DOHH2 (cell line): ENCODE measurements around the gene CFAP221.

Experiments used
- H3F3A ChIP-seq: fragments of 200-600 bp; sonication (generic), shearing (Covaris generic); 2 replicates; pipeline ENCODE4 v1.6.0; 2016; ENCODE audit warnings: antibody characterized with exemption, mild to moderate bottlenecking; ENCODE audit not compliant: control insufficient read depth, insufficient read depth
- H3K27ac ChIP-seq: fragments of 200-600 bp; sonication (generic); 2 replicates; pipeline ENCODE4 v1.5.1; 2014; ENCODE audit warnings: low read depth, mild to moderate bottlenecking, low read length, moderate library complexity
- H3K27me3 ChIP-seq: fragments of 200-600 bp; sonication (generic); 2 replicates; pipeline ENCODE4 v1.6.1; 2014; ENCODE audit warnings: mild to moderate bottlenecking, low read length, mixed read lengths; ENCODE audit not compliant: control insufficient read depth
- H3K36me3 ChIP-seq: fragments of 200-600 bp; sonication (generic); 2 replicates; pipeline ENCODE4 v1.6.1; 2014; ENCODE audit warnings: mild to moderate bottlenecking, low read length, moderate library complexity, mixed read lengths; ENCODE audit not compliant: control insufficient read depth
- H3K4me1 ChIP-seq: fragments of 200-600 bp; sonication (generic); 2 replicates; pipeline ENCODE4 v1.6.1; 2014; ENCODE audit warnings: mild to moderate bottlenecking, low read length, mixed read lengths; ENCODE audit not compliant: control insufficient read depth
- H3K4me2 ChIP-seq: fragments of 200-600 bp; sonication (generic); 2 replicates; pipeline ENCODE4 v1.6.0; 2014; ENCODE audit warnings: mild to moderate bottlenecking, low read length, moderate library complexity
- H3K4me3 ChIP-seq: fragments of 200-600 bp; sonication (generic); 2 replicates; pipeline ENCODE4 v1.5.1; 2014; ENCODE audit warnings: mild to moderate bottlenecking, low read length, mixed read lengths
- H3K79me2 ChIP-seq: fragments of 200-600 bp; sonication (generic); 2 replicates; pipeline ENCODE4 v1.6.1; 2014; ENCODE audit warnings: mild to moderate bottlenecking, low read length, mixed read lengths; ENCODE audit not compliant: control insufficient read depth
- H3K9me2 ChIP-seq: fragments of 200-600 bp; sonication (generic); replicated peaks from 2 replicates; pipeline ENCODE4 v1.6.1; 2014; ENCODE audit warnings: mild to moderate bottlenecking, low read length, mixed read lengths; ENCODE audit not compliant: control insufficient read depth
- H3K9me3 ChIP-seq: fragments of 200-600 bp; sonication (generic); 2 replicates; pipeline ENCODE4 v1.6.1; 2014; ENCODE audit warnings: antibody characterized with exemption, low read length, mixed read lengths; ENCODE audit not compliant: control insufficient read depth, insufficient read depth
- H4K20me1 ChIP-seq: fragments of 200-600 bp; sonication (generic); 2 replicates; pipeline ENCODE4 v1.6.0; 2014; ENCODE audit warnings: low read depth, mild to moderate bottlenecking, antibody characterized with exemption, low read length, moderate library complexity; ENCODE audit not compliant: control insufficient read depth, insufficient read depth
- EZH2phosphoT487 ChIP-seq: fragments of 200-600 bp; sonication (generic); IDR thresholded peaks from 2 replicates; pipeline ENCODE4 v1.6.1; 2017; ENCODE audit warnings: borderline replicate concordance, mild to moderate bottlenecking, antibody characterized with exemption, low read length, moderate library complexity, mixed read lengths
- TF ChIP-seq, protein P1 (sequence below): fragments of 200-600 bp; sonication (generic); IDR thresholded peaks from one replicate; pipeline ENCODE4 v1.5.1; 2014; ENCODE audit warnings: antibody characterized with exemption, mild to moderate bottlenecking, low read depth, low read length; ENCODE audit not compliant: poor library complexity, severe bottlenecking

CFAP221 gene

DNA sequence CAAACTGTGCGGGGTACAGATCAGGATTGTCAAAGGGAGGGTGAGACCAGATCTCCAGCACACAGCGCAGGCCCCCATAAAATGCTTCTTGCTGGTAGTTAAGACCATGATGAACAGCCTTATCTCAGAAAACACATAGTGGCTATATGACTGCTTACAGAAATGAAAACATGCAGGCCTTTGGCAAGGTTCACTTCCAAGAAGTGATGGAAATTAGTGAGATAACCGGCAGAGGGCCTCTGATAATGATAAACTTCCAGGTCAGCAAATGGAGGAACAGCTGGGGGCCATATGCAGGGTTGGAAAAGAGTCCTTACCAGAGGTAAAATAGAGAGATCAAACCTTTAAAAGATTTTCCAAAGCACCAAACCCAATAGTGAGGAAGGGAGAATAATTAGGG lies 46.6 kb downstream of the CFAP221 start:
- Histone ChIP-seq H3K79me2 (no peaks in the 10 kb centered on the region), H3K9me2 (no peaks in the 10 kb centered on the region), H3K4me3 (no peak overlapping the region), H3K27me3 (peaks cover 2% of the 10 kb centered on the region; the same call in 1 of the 2 replicates), H3K9me3 (no peaks in the 10 kb centered on the region), H3K36me3 (no peaks in the 10 kb centered on the region), H3K4me2 (no peak overlapping the region), H3K4me1 (no peaks in the 10 kb centered on the region), H3F3A (no peaks in the 10 kb centered on the region), H4K20me1 (no peaks in the 10 kb centered on the region), H3K27ac (no peak overlapping the region)
- TF ChIP-seq, protein P1, sequence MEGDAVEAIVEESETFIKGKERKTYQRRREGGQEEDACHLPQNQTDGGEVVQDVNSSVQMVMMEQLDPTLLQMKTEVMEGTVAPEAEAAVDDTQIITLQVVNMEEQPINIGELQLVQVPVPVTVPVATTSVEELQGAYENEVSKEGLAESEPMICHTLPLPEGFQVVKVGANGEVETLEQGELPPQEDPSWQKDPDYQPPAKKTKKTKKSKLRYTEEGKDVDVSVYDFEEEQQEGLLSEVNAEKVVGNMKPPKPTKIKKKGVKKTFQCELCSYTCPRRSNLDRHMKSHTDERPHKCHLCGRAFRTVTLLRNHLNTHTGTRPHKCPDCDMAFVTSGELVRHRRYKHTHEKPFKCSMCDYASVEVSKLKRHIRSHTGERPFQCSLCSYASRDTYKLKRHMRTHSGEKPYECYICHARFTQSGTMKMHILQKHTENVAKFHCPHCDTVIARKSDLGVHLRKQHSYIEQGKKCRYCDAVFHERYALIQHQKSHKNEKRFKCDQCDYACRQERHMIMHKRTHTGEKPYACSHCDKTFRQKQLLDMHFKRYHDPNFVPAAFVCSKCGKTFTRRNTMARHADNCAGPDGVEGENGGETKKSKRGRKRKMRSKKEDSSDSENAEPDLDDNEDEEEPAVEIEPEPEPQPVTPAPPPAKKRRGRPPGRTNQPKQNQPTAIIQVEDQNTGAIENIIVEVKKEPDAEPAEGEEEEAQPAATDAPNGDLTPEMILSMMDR = no peak
- TF ChIP-seq EZH2phosphoT487 = no peak

DNA sequence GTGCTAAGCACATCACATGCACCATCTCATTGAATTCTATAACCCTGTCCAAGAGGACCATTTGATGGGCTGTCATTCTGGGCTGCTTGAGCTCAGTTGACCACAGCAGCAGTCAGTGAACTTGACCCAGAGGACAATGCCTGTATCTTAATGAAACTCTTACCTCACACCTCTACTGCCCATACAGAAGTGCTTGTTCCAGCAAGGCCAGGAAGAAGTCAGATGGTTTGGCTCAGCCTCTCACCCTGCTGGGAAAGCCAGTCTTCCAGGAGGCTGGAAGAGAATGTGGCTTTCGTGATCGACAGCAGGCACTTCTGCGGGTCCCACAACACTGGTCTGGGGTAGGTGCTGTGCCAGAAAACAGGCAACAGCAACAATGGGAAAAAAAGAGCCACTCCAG lies 47.3 kb downstream of the CFAP221 start:
- Histone ChIP-seq H3K9me3 (no peaks in the 10 kb centered on the region), H3K79me2 (no peaks in the 10 kb centered on the region), H3K4me2 (no peak overlapping the region), H3K27ac (no peak overlapping the region), H4K20me1 (no peaks in the 10 kb centered on the region), H3K27me3 (peaks cover 2% of the 10 kb centered on the region; the same call in 1 of the 2 replicates), H3K36me3 (no peaks in the 10 kb centered on the region), H3K9me2 (no peaks in the 10 kb centered on the region), H3K4me3 (no peak overlapping the region), H3F3A (no peaks in the 10 kb centered on the region), H3K4me1 (no peaks in the 10 kb centered on the region)
- TF ChIP-seq EZH2phosphoT487 = no peak
- TF ChIP-seq, protein P1 = no peak

DNA sequence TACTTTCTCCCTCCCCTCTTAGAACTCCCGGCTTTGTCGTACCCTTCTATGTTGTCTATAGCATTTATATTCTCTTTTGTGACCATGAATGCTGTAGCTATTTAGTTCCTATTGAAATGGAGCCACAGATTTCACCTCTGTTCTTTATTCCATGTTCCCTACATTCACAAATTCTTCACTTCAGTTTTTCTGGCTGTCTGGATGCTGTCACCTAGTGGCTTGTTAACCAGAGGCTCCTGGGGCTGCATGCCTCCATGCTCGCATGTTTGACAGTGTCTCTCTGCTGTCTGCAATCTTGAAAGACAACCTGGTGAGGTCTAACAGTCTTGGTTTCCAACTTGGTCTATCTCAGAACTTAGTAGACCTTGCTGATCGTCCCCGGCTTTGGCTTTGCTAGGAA lies 48.2 kb downstream of the CFAP221 start:
- H4K20me1 ChIP-seq = no peaks in the 10 kb centered on the region
- no peaks in the 10 kb centered on the region for H3K4me1 ChIP-seq
- no peaks in the 10 kb centered on the region for H3K9me3 ChIP-seq
- no peak overlapping the region for H3K27ac ChIP-seq
- H3K79me2 ChIP-seq = no peaks in the 10 kb centered on the region
- H3K36me3 ChIP-seq = no peaks in the 10 kb centered on the region
- no peaks in the 10 kb centered on the region for H3K9me2 ChIP-seq
- H3K4me3 ChIP-seq = no peak overlapping the region
- H3K27me3 ChIP-seq = peaks cover 5% of the 10 kb centered on the region; the same call in 1 of the 2 replicates
- TF ChIP-seq EZH2phosphoT487 = no peak
- TF ChIP-seq, protein P1 = no peak
- H3F3A ChIP-seq = no peaks in the 10 kb centered on the region
- H3K4me2 ChIP-seq = no peak overlapping the region

DNA sequence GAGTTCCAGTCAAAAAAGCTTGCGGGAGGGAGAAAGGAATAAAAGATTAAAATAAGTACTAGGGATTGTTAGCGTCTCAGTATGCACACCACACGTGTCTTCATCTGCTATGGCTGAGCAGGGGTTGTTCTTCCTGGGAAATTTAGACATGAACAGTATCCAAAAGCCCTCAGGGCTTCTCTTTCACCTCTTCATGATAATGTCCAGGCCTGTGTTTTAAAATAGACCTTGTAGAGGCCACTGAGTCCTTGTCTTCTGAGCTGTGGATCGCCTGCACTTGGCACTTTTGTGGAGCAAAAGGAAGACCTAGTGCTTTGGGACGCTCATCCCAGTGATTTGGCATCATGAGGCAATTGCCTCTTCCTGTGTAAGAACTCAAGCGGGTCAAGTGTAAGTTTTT lies 52.4 kb downstream of the CFAP221 start:
- H3K27me3 ChIP-seq = peaks cover 4% of the 10 kb centered on the region; the same call in 1 of the 2 replicates
- H3K4me2 ChIP-seq = no peak overlapping the region
- H3K79me2 ChIP-seq = no peaks in the 10 kb centered on the region
- no peaks in the 10 kb centered on the region for H3K4me1 ChIP-seq
- no peaks in the 10 kb centered on the region for H4K20me1 ChIP-seq
- no peaks in the 10 kb centered on the region for H3K36me3 ChIP-seq
- H3K9me3 ChIP-seq = no peaks in the 10 kb centered on the region
- H3K9me2 ChIP-seq = no peaks in the 10 kb centered on the region
- H3K27ac ChIP-seq = no peak overlapping the region
- TF ChIP-seq, protein P1 = no peak
- no peak for TF ChIP-seq EZH2phosphoT487
- H3K4me3 ChIP-seq = no peak overlapping the region
- no peaks in the 10 kb centered on the region for H3F3A ChIP-seq
